Measurements from ENCODE around the gene AKAP6.

Gene AKAP6

GRCh38 chr14:32492457-32492856 is 163.4 kb downstream of the AKAP6 start:
- no peak for DNase-seq

DNA sequence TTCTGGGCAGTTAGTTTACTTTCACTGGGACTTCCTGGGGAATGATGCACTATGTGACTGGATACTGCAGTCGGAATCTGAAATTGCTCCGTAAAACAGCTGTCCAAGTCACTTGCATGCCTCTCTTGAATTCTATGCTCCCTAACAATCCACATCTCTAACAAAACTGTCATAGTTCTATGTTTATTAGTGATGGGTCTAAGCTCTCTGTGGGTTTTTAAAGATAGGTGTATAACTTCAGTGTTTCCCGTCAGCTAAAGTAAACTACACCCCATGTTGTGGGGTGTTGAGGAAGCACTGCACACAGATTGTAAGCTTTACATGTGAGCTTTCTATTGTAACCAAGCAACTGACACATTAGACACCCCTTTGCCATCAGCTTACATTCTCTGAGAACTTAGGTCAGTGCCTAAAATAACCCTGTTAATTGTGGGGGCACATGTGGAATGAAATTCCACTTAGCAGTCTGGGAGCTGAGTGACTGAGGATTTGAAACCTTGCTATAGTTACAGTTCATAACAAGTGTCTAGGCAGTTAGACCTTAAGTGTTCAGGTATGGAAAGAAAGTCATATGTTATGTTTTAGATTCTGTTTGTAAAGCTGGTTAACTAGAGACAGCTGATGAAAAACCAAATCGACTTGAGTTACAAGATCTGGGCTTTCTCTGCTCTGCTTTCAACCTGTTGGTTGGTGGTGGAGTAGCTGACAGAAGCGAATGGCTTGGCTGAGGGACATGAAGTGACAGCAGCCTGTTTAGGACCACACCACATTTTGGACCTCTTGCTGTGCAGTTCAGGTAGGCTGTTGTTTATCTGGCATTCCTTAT is 165.7 kb downstream of the AKAP6 start:
- no peak for DNase-seq

DNA sequence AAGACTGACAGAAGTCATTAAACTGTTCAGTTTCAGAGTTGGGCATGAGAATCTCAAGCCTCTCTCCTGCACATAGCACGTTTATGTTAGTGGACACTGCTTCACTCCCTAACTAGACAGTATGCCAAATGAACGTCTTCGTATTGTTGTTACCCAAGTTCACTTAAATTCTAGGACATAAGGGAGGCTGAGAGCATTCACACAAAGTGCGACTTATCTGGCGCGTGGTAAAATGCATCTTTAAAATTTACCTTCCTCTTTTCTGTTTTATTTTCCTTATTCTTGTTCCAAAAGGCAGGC is 166.3 kb downstream of the AKAP6 start:
- no peak for DNase-seq

DNA sequence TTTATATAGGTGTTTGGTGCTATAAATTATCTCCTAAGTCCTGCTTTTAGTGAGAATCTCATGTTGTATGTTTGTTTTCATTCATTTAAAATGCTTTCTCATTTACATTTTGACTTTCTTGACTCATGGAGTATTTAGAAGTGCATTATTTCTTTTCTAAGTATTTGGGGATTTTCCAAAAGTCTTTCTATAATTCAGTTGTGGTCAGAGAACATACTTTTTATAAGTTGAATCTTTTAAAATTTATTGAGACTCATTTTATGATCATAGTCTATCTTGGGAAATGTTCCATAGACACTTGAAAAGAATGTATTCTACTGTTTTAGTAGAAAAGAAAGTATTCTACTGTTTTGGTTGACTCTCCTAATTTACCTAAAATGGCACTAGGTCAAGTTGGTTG is 168.2 kb downstream of the AKAP6 start:
- DNase-seq = no peak

- no peak for DNase-seq
Measured at GRCh38 chr14:32507029-32507984, 178.2 kb downstream of the AKAP6 start.

DNA sequence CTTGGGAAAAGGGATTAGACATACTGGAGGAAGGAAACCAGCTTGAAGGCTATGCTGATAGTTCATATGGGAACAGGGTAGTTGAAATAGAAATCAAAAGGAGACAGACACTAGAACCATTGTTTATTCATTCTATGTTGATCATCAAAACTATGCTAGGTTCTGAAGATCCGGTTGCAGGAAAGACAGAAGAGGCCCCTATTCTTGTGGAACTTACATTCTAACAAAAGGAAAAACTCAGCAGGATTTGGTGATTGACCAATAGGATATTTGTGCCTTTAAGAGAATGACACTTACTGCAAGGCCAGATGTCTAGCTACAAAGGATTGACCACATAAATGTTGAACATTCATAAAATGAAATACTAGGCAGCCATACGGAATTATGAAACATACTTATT is 179.2 kb downstream of the AKAP6 start:
- DNase-seq = no peak

DNA sequence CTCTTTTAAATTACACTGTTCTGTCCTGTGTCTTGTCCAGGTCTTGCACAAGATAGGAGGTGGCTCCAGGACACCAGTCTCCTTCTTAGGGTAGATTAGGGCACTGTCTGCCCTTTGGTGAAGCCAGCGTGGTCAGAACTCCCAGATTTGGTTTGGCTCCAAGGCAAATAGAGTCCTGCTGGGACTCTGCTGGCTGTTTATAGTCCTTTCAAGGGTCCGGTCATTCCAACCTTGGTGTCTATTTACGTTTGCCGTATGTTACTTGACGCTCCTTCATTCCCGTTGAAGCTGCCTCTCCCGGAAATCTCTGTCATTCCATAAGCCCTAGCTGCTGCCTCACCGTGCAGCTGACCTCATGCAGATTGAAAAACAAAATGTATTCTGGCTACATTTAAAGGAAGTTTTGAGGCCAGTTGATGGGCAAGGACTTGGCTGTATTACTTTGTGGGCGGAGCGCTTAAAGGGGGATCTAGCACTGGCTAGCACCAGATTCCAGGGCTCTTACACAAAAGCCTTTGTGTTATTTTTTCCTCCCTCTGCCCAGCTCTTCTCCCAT is 180.6 kb downstream of the AKAP6 start:
- DNase-seq = no peak

GRCh38 chr14:32510815-32511214 is 181.7 kb downstream of the AKAP6 start:
- no peak for DNase-seq

DNA sequence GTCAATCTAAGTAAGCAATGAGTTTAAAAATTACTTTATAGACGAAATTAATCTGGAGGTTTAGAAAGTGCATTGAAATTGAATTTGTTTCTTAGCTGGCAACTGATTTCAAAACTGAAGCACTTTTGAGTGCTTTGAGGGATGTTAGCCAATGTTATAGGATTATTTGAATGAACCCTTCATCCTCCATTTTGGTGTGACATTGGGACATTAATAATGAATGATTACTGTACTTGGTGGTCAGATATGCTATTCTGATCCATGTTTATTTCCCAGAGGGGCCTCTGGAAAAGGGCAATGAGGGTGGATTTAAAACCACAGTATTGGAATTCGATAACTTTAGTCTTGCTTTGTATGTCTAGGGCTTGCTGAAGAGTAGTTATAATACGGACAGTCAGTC is 183.2 kb downstream of the AKAP6 start:
- DNase-seq = no peak

DNA sequence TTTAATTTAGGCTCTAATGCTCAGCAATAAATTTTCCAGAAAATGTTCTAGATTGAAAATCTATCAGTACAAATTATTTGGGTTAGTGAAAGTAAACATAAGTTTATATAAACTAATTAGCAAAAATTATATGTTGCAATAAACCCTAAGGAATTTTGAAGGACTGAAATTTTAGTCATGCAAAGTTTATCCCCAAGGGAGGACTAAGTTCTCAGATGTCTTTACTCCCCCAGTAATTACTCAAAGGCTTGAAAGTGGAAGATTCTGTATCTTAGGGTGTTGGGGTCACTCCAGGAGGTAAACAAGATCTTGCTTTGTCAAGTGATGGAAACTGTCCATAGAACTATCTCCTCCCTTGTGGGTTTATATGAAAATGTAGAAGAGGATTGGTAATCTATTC is 183.7 kb downstream of the AKAP6 start:
- no peak for DNase-seq

DNA sequence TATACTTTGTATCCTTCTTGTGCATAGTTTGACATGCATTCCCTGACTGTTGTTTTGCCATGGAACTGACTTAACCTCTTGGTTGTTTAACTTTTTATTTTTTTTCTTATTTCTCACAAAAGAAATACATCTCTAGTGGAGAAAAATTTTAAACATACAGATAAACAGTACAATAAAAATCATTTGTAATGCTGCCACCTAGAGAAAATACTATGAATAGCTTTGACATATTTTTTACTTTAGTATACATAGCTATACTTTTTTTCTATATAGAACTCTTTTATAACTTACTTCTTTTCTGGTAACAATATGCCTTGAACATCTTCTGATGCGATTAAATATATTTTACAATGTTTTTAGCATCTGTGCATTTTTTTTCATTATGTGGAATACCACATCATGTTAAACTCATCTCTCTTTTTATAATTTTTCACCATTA is 184.5 kb downstream of the AKAP6 start:
- DNase-seq = no peak

DNA sequence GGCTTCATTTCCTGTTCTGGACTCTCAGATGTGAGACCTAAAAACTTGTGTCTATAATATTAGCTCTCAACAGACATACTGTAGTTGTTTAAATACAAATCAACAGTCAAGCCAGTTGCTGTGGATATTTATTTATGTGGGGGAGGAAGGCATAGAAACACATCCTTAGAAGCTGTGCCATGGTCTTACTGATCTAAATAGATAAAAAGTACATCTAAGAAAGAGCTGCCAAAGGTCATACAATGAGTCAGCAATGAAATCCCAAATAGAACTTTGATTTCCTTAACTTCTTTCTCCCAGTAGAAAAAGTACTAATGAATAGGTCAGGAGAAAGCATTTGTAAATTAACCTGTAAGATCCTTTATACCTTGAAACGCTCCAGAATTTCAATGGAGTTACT is 185.1 kb downstream of the AKAP6 start:
- DNase-seq = no peak

- no peak for DNase-seq
Measured at GRCh38 chr14:32514681-32515080, 185.6 kb downstream of the AKAP6 start.

DNA sequence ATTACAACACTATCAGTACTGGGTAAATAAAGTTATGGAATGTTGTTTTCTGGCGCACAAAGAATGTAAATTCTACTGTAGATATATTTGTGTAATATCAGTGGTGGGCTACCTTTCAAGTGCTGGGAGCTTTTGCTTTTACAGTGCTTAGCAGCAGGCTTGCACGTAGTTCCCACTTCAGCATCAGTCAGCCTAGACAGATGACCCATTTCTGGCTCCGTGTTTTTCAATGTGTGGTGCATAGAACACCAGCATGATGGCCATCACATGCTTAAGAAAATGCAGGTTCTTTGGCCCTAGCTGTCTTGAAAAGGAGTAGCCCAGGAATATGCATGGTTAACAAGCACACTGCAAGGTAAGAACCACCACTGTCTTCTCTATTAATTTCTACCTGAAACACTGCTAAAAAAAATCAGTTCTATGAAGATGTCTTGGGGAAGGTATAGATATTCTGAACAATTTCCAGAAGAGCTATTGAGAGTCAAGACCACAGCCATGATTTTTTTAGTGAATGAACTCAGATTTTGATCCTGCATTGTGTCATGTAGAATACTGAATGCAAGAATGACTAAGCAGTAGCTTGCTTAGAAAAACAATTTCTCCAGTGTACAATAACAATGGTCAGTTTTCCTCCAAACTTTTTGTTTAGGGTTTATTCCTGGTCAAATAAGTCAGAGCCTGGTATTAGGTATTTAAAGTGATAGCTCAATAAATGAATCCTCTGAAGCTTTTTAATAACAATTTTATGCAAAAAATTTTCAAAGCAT is 195.7 kb downstream of the AKAP6 start:
- no peak for DNase-seq

- DNase-seq = no peak
Measured at GRCh38 chr14:32525591-32525990, 196.5 kb downstream of the AKAP6 start.

DNA sequence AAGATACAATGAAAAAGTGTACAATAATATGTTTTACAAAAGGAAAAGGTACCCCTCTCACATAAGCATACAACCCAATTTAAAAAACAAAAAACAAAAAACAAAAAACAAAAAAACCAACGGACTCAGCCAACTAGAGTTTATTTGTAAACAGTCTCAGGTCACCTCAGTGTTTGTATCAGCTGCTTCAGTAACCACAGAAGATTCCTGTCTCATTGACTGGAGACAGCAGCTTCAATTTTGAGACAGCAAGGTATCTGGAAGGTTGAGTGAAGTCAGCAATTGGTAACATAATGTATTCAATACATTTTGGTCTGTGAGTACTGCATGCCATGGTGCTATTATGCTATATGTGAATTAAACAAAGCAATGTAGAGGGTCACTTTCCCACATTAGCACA is 201.7 kb downstream of the AKAP6 start:
- DNase-seq = no peak

DNA sequence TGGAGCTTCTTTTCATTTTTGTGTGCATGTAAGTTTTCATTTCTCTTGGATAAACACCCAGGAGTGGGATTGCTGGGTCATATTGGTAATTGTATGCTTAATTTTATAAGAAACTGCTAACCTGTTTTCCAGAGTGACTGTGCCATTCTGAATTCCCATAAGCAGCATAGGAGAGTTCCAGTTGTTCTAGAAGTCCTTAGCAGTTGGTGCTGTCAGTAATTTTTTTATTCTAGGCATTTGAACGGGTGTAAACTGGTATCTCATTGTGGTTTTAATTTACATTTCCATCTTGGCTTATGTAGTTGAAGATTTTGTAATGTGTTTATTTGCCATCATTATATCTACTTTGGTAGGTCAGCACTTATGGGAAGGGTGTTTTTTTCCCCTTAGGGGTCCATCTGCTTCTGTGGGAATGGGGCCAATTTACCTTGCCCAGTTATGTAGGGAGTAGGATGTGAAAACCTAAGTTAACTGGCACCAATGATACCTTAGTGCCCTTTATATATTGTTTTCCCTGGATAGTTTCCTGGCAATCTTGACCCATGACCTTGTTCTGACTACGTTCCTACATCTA is 202.9 kb downstream of the AKAP6 start:
- DNase-seq = no peak

GRCh38 chr14:32534145-32534544 is 205.0 kb downstream of the AKAP6 start:
- DNase-seq = no peak

GRCh38 chr14:32536175-32536574 is 207.1 kb downstream of the AKAP6 start:
- DNase-seq = no peak

- no peak for DNase-seq
Measured at GRCh38 chr14:32537166-32537565, 208.1 kb downstream of the AKAP6 start.

GRCh38 chr14:32542507-32542906 is 213.4 kb downstream of the AKAP6 start:
- DNase-seq = no peak

DNA sequence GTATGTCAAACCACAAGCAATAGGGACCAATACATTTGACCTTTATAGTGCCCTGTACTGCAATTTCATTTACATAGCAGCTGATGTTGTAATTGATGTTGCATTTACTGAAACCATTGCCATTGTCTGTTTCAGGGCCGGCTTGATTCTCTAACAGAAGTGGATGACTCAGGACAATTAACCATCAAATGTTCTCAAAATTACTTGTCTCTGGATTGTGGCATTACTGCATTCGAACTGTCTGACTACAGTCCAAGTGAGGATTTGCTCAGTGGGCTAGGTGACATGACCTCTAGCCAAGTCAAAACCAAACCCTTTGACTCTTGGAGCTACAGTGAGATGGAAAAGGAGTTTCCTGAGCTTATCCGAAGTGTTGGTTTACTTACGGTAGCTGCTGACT is 216.0 kb downstream of the AKAP6 start:
- DNase-seq = no peak
